KOPT-K1 (cell line): Measurements from ENCODE around the gene CCDC27.
"Not testable (repeated sequence)": the region's sequence is repeated elsewhere in the genome, so short reads cannot be mapped to it uniquely, and the experiment has no call there.

Source experiments
- H3K27ac ChIP-seq: fragments of 200-600 bp; sonication (generic); 2 replicates; pipeline ENCODE4 v1.5.1; 2016; ENCODE audit warnings: antibody characterized with exemption, mild to moderate bottlenecking, low read depth, low read length; ENCODE audit not compliant: poor library complexity, severe bottlenecking
- H3K36me3 ChIP-seq: fragments of 200-600 bp; sonication (generic); 2 replicates; pipeline ENCODE4 v1.5.1; 2017; ENCODE audit warnings: antibody characterized with exemption, mild to moderate bottlenecking, low read length, moderate library complexity; ENCODE audit not compliant: insufficient read depth
- H3K9me3 ChIP-seq: fragments of 200-600 bp; sonication (generic); 2 replicates; pipeline ENCODE4 v1.5.1; 2017; ENCODE audit warnings: antibody characterized with exemption, low read length, mild to moderate bottlenecking; ENCODE audit not compliant: insufficient read depth, poor library complexity, severe bottlenecking

CCDC27 gene

GRCh38 chr1:3740752-3741151 lies 11.5 kb upstream of the CCDC27 start:
- Histone ChIP-seq H3K9me3 (no peaks in the 10 kb centered on the region), H3K36me3 (no peaks in the 10 kb centered on the region), H3K27ac (no peak overlapping the region)

GRCh38 chr1:3741566-3742438 lies 10.4 kb upstream of the CCDC27 start:
- no peaks in the 10 kb centered on the region for H3K9me3 ChIP-seq
- H3K36me3 ChIP-seq: no peaks in the 10 kb centered on the region
- H3K27ac ChIP-seq: no peak overlapping the region

GRCh38 chr1:3742439-3743298 lies 9.6 kb upstream of the CCDC27 start:
- H3K9me3 ChIP-seq: no peaks in the 10 kb centered on the region
- H3K27ac ChIP-seq: no peak overlapping the region
- H3K36me3 ChIP-seq: no peaks in the 10 kb centered on the region

- Histone ChIP-seq H3K36me3 (no peaks in the 10 kb centered on the region), H3K27ac (no peak overlapping the region)
These were observed 8.8 kb upstream of the CCDC27 start for GRCh38 chr1:3743421-3743820.

GRCh38 chr1:3743826-3744225 lies 8.4 kb upstream of the CCDC27 start:
- no peaks in the 10 kb centered on the region for H3K9me3 ChIP-seq
- no peak overlapping the region for H3K27ac ChIP-seq
- H3K36me3 ChIP-seq: no peaks in the 10 kb centered on the region

More at GRCh38 chr1:3743421-3743820, 8.8 kb upstream of the CCDC27 start:
- no peaks in the 10 kb centered on the region for H3K9me3 ChIP-seq

GRCh38 chr1:3744646-3745045 lies 7.6 kb upstream of the CCDC27 start:
- H3K36me3 ChIP-seq: no peaks in the 10 kb centered on the region
- H3K9me3 ChIP-seq: no peaks in the 10 kb centered on the region
- H3K27ac ChIP-seq: no peak overlapping the region

- Histone ChIP-seq H3K36me3 (no peaks in the 10 kb centered on the region), H3K27ac (no peak overlapping the region), H3K9me3 (no peaks in the 10 kb centered on the region)
These were observed 7.2 kb upstream of the CCDC27 start for GRCh38 chr1:3745071-3745470.

GRCh38 chr1:3745590-3746381 lies 6.5 kb upstream of the CCDC27 start:
- H3K27ac ChIP-seq: no peak overlapping the region
- no peaks in the 10 kb centered on the region for H3K9me3 ChIP-seq
- no peaks in the 10 kb centered on the region for H3K36me3 ChIP-seq

- Histone ChIP-seq H3K9me3 (no peaks in the 10 kb centered on the region), H3K27ac (no peak overlapping the region), H3K36me3 (no peaks in the 10 kb centered on the region)
These were observed 5.8 kb upstream of the CCDC27 start for GRCh38 chr1:3746389-3746829.

- Histone ChIP-seq H3K27ac (no peak overlapping the region), H3K36me3 (no peaks in the 10 kb centered on the region), H3K9me3 (no peaks in the 10 kb centered on the region)
These were observed 5.3 kb upstream of the CCDC27 start for GRCh38 chr1:3746830-3747521.

GRCh38 chr1:3747522-3747848 lies 4.8 kb upstream of the CCDC27 start:
- H3K36me3 ChIP-seq: no peaks in the 10 kb centered on the region
- no peak overlapping the region for H3K27ac ChIP-seq

GRCh38 chr1:3747903-3748302 lies 4.3 kb upstream of the CCDC27 start:
- Histone ChIP-seq H3K9me3 (no peaks in the 10 kb centered on the region), H3K36me3 (no peaks in the 10 kb centered on the region), H3K27ac (no peak overlapping the region)

More at GRCh38 chr1:3747522-3747848, 4.8 kb upstream of the CCDC27 start:
- H3K9me3 ChIP-seq: no peaks in the 10 kb centered on the region

GRCh38 chr1:3748316-3748900 lies 3.8 kb upstream of the CCDC27 start:
- not testable (repeated sequence) for H3K27ac ChIP-seq, H3K36me3 ChIP-seq, H3K9me3 ChIP-seq

- H3K27ac ChIP-seq: no peak overlapping the region
- H3K36me3 ChIP-seq: no peaks in the 10 kb centered on the region
- H3K9me3 ChIP-seq: no peaks in the 10 kb centered on the region
These were observed 2.7 kb upstream of the CCDC27 start for GRCh38 chr1:3749512-3749911.
